Peyer's patch (tissue), 4 donors: ENCODE results near the gene CHURC1. TPM values are rescaled to one million over a fixed set of nuclear protein-coding genes. Genes with fewer than 3 reads are reported as not detected.

Source experiments
- DNase-seq, 3 donors: peaks; one replicate each; pipeline ENCODE4 v3.0.0-alpha.2; 2017 to 2019
- H3K27ac ChIP-seq, 4 donors: fragments of 200-600 bp; sonication (generic); one replicate each; pipeline ENCODE4 v1.5.1; 2016 to 2019
- H3K27me3 ChIP-seq, 2 donors: fragments of 200-600 bp; sonication (generic); one replicate each; pipeline ENCODE4 v1.5.1; 2019
- H3K36me3 ChIP-seq, 3 donors: fragments of 200-600 bp; sonication (generic); one replicate each; pipeline ENCODE4 v1.5.1; 2016 to 2019
- H3K4me1 ChIP-seq, 4 donors: fragments of 200-600 bp; sonication (generic); one replicate each; pipeline ENCODE4 v1.5.1; 2016 to 2019
- H3K4me3 ChIP-seq, 4 donors: fragments of 200-600 bp; sonication (generic); 1 replicate in 3 of 4; 2 replicates in 1 of 4; pipeline ENCODE4 v1.5.1; 2016 to 2019; ENCODE audit warnings: mild to moderate bottlenecking in 1 of 4
- H3K9me3 ChIP-seq, 4 donors: fragments of 200-600 bp; sonication (generic); one replicate each; pipeline ENCODE4 v1.5.1; 2016 to 2019; ENCODE audit warnings: mild to moderate bottlenecking in 1 of 4
- CTCF ChIP-seq, 6 experiments: fragments of 450-650 bp in 4 of 6; fragments of 200-600 bp in 2 of 6; sonication (generic) in 1 of 6; IDR thresholded peaks; one replicate each; pipeline ENCODE4 v1.5.1; 2017 to 2019; ENCODE audit warnings: antibody characterized with exemption in 6 of 6, mild to moderate bottlenecking in 3 of 6, moderate library complexity in 1 of 6
- POLR2A ChIP-seq, 2 donors: fragments of 450-650 bp; IDR thresholded peaks; one replicate each; pipeline ENCODE4 v1.5.1; 2017; ENCODE audit warnings: antibody characterized with exemption in 2 of 2, mild to moderate bottlenecking in 2 of 2, moderate library complexity in 2 of 2
- total RNA-seq, 4 donors: library from RNA; depleted of rRNA; stranded (reverse); fragments of >200 nt; gene quantifications; one replicate each; pipeline ENCODE4 v1.1.0, GENCODE V29; 2016

Gene CHURC1
- total RNA-seq, 4 donors from 2014 or later, result 51.2 to 72.3 (median 69.7) TPM

- DNase-seq, result no peak
- Histone ChIP-seq H3K4me1 (no peaks in the 10 kb centered on the region), H3K9me3 (no peaks in the 10 kb centered on the region), H3K4me3 (no peak overlapping the region), H3K27ac (no peak overlapping the region), H3K36me3 (no peaks in the 10 kb centered on the region), H3K27me3 (no peaks in the 10 kb centered on the region)
- TF ChIP-seq CTCF (IDR thresholded peaks at IDR 0.05) (no peak), POLR2A (IDR thresholded peaks at IDR 0.05) (no peak)
Measured at GRCh38 chr14:64889352-64889751, 24.9 kb upstream of the CHURC1 start.

GRCh38 chr14:64891173-64891838 is 22.9 kb upstream of the CHURC1 start:
- Histone ChIP-seq H3K27ac (no peak overlapping the region), H3K4me3 (no peak overlapping the region), H3K36me3 (no peaks in the 10 kb centered on the region), H3K9me3 (no peaks in the 10 kb centered on the region), H3K27me3 (no peaks in the 10 kb centered on the region), H3K4me1 (no peaks in the 10 kb centered on the region)
- DNase-seq, result no peak
- TF ChIP-seq POLR2A (IDR thresholded peaks at IDR 0.05) (no peak), CTCF (IDR thresholded peaks at IDR 0.05) (no peak)

- no peaks in the 10 kb centered on the region for H3K4me1 ChIP-seq
- no peaks in the 10 kb centered on the region for H3K36me3 ChIP-seq
- no peaks in the 10 kb centered on the region for H3K27me3 ChIP-seq
- DNase-seq, result peak in 1 of 3 donors; percentile 52
- H3K27ac ChIP-seq, result no peak overlapping the region
- no peaks in the 10 kb centered on the region for H3K9me3 ChIP-seq
- H3K4me3 ChIP-seq, result no peak overlapping the region
- TF ChIP-seq POLR2A (IDR thresholded peaks at IDR 0.05), result no peak
- peak in 5 of 6 experiments; percentile 18 to 86 (median 75) for TF ChIP-seq CTCF (IDR thresholded peaks at IDR 0.05)
Measured at GRCh38 chr14:64891839-64892375, 22.3 kb upstream of the CHURC1 start.

- H3K4me3 ChIP-seq, result no peak overlapping the region
- no peaks in the 10 kb centered on the region for H3K36me3 ChIP-seq
- no peaks in the 10 kb centered on the region for H3K4me1 ChIP-seq
- TF ChIP-seq POLR2A (IDR thresholded peaks at IDR 0.05) (no peak), CTCF (IDR thresholded peaks at IDR 0.05) (no peak)
- DNase-seq, result no peak
- no peaks in the 10 kb centered on the region for H3K9me3 ChIP-seq
- no peaks in the 10 kb centered on the region for H3K27me3 ChIP-seq
- H3K27ac ChIP-seq, result no peak overlapping the region
Measured at GRCh38 chr14:64899958-64900357, 14.3 kb upstream of the CHURC1 start.

DNA sequence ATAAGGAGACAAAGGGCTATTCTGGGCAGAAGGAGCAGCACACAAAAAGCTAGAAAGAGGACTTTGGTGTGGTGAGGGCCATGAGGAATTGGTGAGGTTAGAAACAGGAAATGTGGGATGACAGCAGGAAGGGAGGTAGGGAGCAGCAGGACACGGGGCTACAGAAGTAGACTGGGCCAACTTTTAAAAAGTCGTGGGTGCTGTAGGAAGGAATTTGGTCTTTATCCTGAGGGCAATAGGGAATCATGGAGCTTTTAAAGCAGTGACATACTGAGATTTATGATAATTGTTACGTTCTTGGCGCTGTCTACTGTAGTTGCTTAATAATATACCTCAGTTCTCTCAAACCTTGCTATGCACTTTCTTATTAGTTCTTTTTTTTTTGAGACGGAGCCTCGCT is 8.2 kb upstream of the CHURC1 start:
- TF ChIP-seq CTCF (IDR thresholded peaks at IDR 0.05), result no peak
- TF ChIP-seq POLR2A (IDR thresholded peaks at IDR 0.05), result no peak

More for the DNA sequence above, 8.2 kb upstream of the CHURC1 start:
- H3K4me3 ChIP-seq, result no peak overlapping the region
- H3K9me3 ChIP-seq, result no peaks in the 10 kb centered on the region
- no peaks in the 10 kb centered on the region for H3K4me1 ChIP-seq
- DNase-seq, result no peak
- H3K27me3 ChIP-seq, result no peaks in the 10 kb centered on the region
- H3K27ac ChIP-seq, result no peak overlapping the region
- no peaks in the 10 kb centered on the region for H3K36me3 ChIP-seq
